Measurements from ENCODE around the gene LANCL1.

LANCL1 gene, protein sequence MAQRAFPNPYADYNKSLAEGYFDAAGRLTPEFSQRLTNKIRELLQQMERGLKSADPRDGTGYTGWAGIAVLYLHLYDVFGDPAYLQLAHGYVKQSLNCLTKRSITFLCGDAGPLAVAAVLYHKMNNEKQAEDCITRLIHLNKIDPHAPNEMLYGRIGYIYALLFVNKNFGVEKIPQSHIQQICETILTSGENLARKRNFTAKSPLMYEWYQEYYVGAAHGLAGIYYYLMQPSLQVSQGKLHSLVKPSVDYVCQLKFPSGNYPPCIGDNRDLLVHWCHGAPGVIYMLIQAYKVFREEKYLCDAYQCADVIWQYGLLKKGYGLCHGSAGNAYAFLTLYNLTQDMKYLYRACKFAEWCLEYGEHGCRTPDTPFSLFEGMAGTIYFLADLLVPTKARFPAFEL

GRCh38 chr2:210476194-210477128 is at the start of gene LANCL1:
Gene LANCL1, minus strand, starts transcription at chr2:210476759. Its CDS starts 363 bp downstream, at chr2:210476396.
- peak; percentile 37 to 95 (median 88) for DNase-seq

- no peak for DNase-seq
Measured at GRCh38 chr2:210524533-210524932, 48.0 kb upstream of the LANCL1 start.

- DNase-seq, result no peak
Measured at GRCh38 chr2:210523650-210524289, 47.2 kb upstream of the LANCL1 start.

DNA sequence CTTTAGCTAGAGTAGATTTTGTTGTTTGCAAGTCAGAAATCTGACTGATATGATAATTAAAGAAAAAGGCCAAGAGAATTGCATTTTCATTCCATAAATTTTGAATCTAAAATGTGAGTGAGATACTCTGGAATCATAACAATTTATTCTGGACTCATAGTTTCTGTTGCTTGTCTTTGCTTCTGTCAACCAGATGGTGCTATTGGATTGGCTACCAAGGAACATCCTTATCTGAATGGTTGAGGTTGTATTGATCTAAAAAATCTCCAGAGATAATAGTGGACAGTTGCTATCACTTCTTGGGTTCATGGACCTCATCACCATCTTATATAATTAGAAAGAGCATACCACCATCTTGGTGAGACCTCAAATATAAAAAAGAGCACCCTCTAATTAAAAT is 45.8 kb upstream of the LANCL1 start:
- DNase-seq, result no peak

DNA sequence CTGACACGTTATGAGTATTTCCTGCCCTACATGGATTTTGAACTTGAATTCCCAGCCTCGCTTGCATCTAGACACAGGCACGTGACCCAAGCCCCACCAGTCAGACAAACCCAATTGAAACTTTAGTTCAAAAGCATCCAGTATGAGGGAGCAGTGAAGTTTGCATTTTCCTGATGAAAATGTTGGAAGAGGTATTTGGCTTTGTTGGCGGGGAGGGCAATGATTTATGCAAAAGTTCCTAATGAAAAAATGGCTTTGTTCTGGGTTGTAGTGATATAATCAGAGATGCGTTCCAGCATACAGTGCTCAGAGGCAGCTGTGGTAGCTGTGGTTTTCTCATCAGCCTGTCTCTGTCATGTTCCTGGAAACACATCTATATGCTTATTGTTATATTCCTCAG is 43.0 kb upstream of the LANCL1 start:
- DNase-seq, result peak in 1 of 14 donors; percentile 15

DNA sequence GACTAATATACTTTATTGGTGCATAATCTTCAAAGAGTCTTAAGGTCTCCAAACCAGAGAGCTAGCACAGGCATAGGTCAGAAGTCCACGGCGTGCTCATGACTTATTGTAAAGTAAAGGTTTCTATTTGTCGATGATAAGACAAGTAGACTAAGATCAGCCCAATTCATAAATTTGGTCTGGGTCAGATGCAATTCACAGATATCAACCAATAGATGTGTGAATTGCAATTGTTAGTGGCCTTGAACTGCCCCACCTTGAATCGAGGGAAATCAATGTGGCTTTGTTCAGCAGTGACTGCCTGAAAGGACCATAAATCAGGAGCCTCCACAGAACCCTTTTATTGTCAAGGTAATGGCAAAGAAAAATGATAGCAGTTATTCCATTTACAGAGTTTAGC is 40.7 kb upstream of the LANCL1 start:
- no peak for DNase-seq

DNA sequence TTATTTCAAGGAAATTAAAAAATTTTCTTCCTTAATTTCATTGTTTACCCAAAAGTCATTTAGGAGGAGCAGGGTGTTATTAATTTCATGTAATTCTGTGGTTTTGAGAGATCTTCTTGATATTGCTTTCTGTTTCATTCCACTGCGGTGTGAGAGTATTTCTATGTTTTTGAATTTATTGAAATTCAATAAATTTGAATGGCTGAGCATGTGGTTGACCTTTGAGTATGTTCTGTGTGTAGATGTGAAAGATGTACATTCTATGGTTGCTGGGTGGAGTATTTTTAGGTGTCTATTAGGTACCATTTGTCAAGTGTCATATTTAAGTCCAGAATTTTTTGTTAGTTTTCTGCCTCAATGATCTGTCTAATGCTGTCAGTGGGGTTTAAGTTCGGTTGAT is 39.4 kb upstream of the LANCL1 start:
- no peak for DNase-seq

GRCh38 chr2:210503725-210504191 is 27.2 kb upstream of the LANCL1 start:
- peak in 12 of 14 donors; percentile 24 to 75 (median 52) for DNase-seq

DNA sequence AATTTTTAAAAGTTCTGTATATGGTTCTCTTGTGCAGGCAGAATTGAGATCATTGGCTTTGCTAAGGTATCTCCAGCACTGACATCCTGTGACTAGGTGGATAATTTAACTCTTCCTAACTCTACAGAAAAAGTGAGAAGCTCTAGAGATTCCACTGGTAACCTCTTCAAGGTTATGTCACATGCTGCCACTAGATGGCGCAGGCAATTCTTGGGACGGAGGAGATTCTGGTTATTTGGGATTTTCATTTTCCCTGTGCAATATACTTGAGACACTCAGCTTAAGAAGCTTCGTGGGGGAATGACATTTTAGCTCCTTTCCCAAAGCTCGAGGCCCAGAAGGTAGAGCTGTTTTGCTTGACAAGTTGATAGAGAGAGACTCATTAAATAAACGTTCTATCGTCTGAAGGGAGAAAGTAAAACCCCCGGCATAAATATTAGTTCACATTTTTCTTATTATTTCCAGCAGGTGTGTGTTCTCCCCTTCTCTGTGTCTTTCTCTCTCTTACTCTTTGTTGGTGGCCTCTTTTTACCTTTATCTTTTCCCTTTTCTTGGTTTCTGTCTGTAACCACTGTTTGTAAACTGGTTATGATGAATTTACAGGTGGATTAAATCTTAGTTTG is 26.6 kb upstream of the LANCL1 start:
- peak in 11 of 14 donors; percentile 11 to 60 (median 35) for DNase-seq

GRCh38 chr2:210496512-210496911 is 20.0 kb upstream of the LANCL1 start:
- DNase-seq, result no peak

GRCh38 chr2:210493528-210493927 is 17.0 kb upstream of the LANCL1 start:
- DNase-seq, result no peak

DNA sequence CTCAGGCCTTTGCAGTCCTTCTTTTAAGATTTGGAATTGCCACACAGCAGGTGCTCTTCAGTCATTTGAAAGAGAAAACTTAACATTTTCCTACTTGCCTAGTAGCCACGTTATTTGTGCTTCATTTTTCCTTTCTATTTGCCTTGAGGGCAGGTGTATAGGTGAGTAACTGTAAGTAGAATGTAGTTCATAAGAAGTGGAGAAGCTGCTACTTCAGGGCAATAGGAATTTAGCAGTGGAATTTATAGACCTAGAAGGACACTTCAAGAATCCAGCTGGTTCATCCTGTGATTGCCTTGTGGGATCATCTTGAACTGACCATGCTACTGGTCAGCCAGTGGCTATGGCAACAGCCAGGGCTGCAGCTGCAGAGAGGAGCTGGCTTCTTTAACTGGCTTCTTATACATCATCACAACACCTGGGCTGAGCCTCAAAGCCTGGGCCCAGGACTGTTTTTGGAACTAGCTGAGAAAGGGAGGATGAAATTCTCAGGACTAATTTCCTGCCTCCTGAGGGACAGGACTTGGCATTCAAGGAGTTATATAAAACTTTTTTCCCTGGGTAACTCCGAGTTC is 5.1 kb upstream of the LANCL1 start:
- DNase-seq, result no peak

DNA sequence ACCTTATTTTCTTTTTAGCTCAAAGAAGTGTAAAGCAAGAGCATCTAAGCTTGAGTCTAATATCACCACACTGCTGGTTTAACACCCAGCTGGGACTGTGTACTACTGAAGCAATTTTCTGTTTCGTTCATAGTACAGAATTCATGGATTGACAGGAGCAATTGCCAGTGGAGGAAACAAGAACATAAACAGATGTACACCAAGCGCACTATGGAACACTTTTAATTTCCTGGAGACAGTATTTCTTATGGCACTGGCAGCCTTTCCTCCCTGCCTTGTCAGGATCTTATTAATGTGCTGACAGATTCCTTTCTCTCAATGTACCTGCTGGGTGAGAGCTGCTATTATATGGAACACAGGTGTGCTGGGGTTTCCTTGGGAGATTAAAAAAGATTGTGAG is 4.2 kb upstream of the LANCL1 start:
- no peak for DNase-seq

DNA sequence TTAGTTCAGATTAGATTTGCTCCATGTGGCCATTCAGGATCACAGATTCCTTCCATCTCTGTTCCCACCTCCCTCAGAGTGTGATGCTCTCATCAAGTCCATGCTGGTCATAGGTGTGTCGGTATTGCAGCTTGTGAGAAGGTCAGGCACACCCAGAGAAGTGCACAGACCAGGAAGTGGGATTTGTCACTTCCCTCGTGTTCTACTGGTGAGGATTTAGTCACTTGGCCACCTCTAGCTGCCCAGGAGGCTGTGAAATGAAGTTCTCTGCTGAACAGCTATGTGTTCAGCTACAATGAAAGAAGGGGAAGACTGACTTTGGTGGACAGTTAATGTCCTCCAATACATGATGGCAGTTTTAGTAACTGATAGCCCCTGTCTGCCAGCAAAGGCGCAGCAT is 3.5 kb upstream of the LANCL1 start:
- no peak for DNase-seq

GRCh38 chr2:210478661-210479060 is 2.1 kb upstream of the LANCL1 start:
- no peak for DNase-seq

GRCh38 chr2:210477496-210477895 is 937 bp upstream of the LANCL1 start:
- peak in 1 of 14 donors; percentile 20 for DNase-seq

- peak in 2 of 14 donors; percentile 19 to 35 for DNase-seq
Measured at GRCh38 chr2:210475706-210476105, 853 bp downstream of the LANCL1 start.

- no peak for DNase-seq
Measured at GRCh38 chr2:210474776-210475175, 1.8 kb downstream of the LANCL1 start.

GRCh38 chr2:210461401-210461800 is 15.2 kb downstream of the LANCL1 start:
- DNase-seq, result no peak

DNA sequence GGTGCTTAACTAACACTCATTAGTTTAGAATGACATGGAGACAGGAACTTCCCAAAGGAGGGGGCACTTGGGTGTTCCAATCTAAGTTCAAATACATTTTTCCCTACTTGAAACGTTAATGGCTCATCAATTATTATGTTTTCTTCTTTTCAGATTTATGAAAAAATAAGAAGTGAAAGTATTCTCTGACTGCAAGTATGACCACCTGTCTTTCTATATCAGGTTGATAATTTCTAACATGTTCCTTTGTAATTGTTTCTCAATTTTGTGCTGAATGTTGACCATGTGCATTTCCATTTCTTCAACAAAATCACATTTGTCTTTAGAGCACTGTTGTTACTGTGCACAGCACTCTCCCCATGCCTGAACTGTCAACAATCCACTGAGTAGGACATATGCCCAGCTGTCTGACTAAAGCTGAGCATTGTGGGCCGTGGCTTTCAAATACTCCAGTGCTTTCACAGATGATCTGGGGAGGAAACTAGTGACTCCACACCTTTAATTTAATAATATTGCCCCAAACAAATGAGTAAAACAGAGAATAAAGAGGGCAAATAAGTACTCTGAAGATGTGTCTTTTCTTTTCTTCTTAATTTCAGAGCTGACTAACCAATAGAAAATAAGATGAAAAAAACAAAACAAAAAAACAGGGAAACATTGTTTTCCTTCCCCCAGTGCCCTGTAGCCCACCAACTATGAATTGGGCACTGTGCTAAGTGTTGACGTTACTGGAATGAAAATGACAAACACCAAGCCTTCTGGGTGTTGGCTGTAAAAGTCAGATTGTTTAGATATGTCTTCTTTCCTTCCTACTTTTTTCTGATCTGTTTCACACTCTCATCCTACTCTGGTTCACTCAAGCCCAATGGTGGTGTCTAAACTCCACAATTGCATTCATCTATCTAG is 16.0 kb downstream of the LANCL1 start:
- DNase-seq, result peak in 4 of 14 donors; percentile 17 to 33 (median 29)

DNA sequence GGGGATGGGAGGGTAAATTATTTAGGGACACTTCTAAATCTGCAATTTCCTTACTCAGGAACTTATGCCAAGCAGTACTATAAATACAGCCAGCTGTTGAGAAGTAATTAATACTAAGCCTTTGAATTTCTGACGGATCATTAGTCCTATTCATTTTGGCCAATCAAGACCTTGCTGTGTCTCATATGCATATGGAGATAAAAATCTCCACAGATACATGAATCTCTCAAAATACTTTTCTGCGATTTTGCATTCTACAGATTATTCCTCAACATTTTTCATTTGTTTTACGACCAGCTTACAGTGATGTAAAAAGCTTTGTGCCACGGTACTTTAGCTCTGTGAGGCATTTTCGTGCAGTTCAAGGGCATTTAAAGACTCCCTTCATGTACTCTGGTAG is 16.7 kb downstream of the LANCL1 start:
- no peak for DNase-seq

Measured in C1 segment of cervical spinal cord (tissue), 14 donors.